GM21360 (cell line): ENCODE results near the gene PBXIP1.
A peak's percentile ranks its signal among the peaks of the same experiment; 100 is the strongest.
"Not testable (repeated sequence)": the region's sequence is repeated elsewhere in the genome, so short reads cannot be mapped to it uniquely, and the experiment has no call there.

Experiments
- ATAC-seq: cut with Tn5 transposase; IDR thresholded peaks from one replicate; pipeline ENCODE4 v1.9.1; 2021; ENCODE audit warnings: mild to moderate bottlenecking, moderate library complexity; ENCODE audit not compliant: unreplicated experiment

PBXIP1 gene

GRCh38 chr1:154940213-154940560 lies 15.7 kb downstream of the PBXIP1 start:
- ATAC-seq: no peak

- no peak for ATAC-seq
Measured at GRCh38 chr1:154938604-154939399, 17.1 kb downstream of the PBXIP1 start.

- ATAC-seq: no peak
Measured at GRCh38 chr1:154937988-154938386, 17.9 kb downstream of the PBXIP1 start.

- peak; percentile 60 for ATAC-seq
Measured at GRCh38 chr1:154937085-154937987, 18.6 kb downstream of the PBXIP1 start.

GRCh38 chr1:154936555-154937084 lies 19.3 kb downstream of the PBXIP1 start, which contains the start of gene PMVK:
TSS of gene PMVK (minus strand) at chr1:154936719. CDS start at chr1:154936685, 34 bp downstream.
- ATAC-seq: peak; percentile 58

GRCh38 chr1:154935749-154936554 lies 19.9 kb downstream of the PBXIP1 start:
- ATAC-seq: no peak

GRCh38 chr1:154934358-154934948 lies 21.4 kb downstream of the PBXIP1 start:
- ATAC-seq: no peak

- no peak for ATAC-seq
Measured at GRCh38 chr1:154931940-154932487, 23.9 kb downstream of the PBXIP1 start.

- ATAC-seq: no peak
Measured at GRCh38 chr1:154926201-154926600, 29.7 kb downstream of the PBXIP1 start.

GRCh38 chr1:154925335-154926170 lies 30.3 kb downstream of the PBXIP1 start:
- ATAC-seq: no peak

- ATAC-seq: no peak
Measured at GRCh38 chr1:154923695-154924094, 32.2 kb downstream of the PBXIP1 start.

- no peak for ATAC-seq
Measured at GRCh38 chr1:154913273-154913672, 42.6 kb downstream of the PBXIP1 start.

- ATAC-seq: no peak
Measured at GRCh38 chr1:154912755-154913154, 43.1 kb downstream of the PBXIP1 start.

GRCh38 chr1:154911691-154912550 lies 44.0 kb downstream of the PBXIP1 start:
- ATAC-seq: no peak

- ATAC-seq: no peak
Measured at GRCh38 chr1:154910851-154911250, 45.0 kb downstream of the PBXIP1 start.

- ATAC-seq: no peak
Measured at GRCh38 chr1:154908937-154909336, 47.0 kb downstream of the PBXIP1 start.

GRCh38 chr1:154908129-154908528 lies 47.8 kb downstream of the PBXIP1 start:
- ATAC-seq: not testable (repeated sequence)

GRCh38 chr1:154906621-154907081 lies 49.2 kb downstream of the PBXIP1 start:
- no peak for ATAC-seq
